H1 (cell line): Measurements from ENCODE around the gene MBNL1.

Source experiments
- BRCA1 ChIP-seq: IDR thresholded peaks from 2 replicates; pipeline ENCODE4 v1.6.1; 2012; ENCODE audit warnings: low read depth, low read length, improper control_type of control experiment
- CEBPB ChIP-seq: IDR thresholded peaks from 2 replicates; pipeline ENCODE4 v1.6.1; 2012; ENCODE audit warnings: low read depth, low read length
- CREB1 ChIP-seq: IDR thresholded peaks from 2 replicates; pipeline ENCODE4 v1.6.1; 2012; ENCODE audit warnings: inconsistent platforms
- EP300 ChIP-seq, 2 experiments: IDR thresholded peaks; 1 replicate in 1 of 2; 2 replicates in 1 of 2; pipeline ENCODE4 v1.6.1; 2011 to 2012; ENCODE audit warnings: low read depth in 2 of 2, low read length in 2 of 2, mild to moderate bottlenecking in 2 of 2, borderline replicate concordance in 1 of 2, inconsistent platforms in 1 of 2, moderate library complexity in 1 of 2
- EZH2 ChIP-seq: fragments of 200-600 bp; sonication (generic); IDR thresholded peaks from 2 replicates; pipeline ENCODE4 v1.7.1; 2012; ENCODE audit warnings: low read depth, mild to moderate bottlenecking, moderate library complexity, low read length, inconsistent platforms; ENCODE audit not compliant: severe bottlenecking
- POLR2A ChIP-seq, 2 experiments: IDR thresholded peaks; 1 replicate in 1 of 2; 2 replicates in 1 of 2; pipeline ENCODE4 v1.6.1; 2011; ENCODE audit warnings: low read depth in 2 of 2, low read length in 2 of 2, mild to moderate bottlenecking in 2 of 2; ENCODE audit errors: control extremely low read depth in 1 of 2
- POLR2AphosphoS5 ChIP-seq: IDR thresholded peaks from 2 replicates; pipeline ENCODE4 v1.6.1; 2011; ENCODE audit warnings: low read depth, low read length
- SIN3A ChIP-seq, 2 experiments: IDR thresholded peaks in 1 of 2; conservative IDR thresholded peaks in 1 of 2; 2 replicates each; pipeline ENCODE4 v1.6.1; 2011 to 2012; ENCODE audit warnings: low read length in 2 of 2, improper control_type of control experiment in 1 of 2, low read depth in 1 of 2, mild to moderate bottlenecking in 1 of 2
- SP1 ChIP-seq: IDR thresholded peaks from 2 replicates; pipeline ENCODE4 v1.6.1; 2011; ENCODE audit warnings: low read depth, low read length
- SRF ChIP-seq: IDR thresholded peaks from 2 replicates; pipeline ENCODE4 v1.6.1; 2011; ENCODE audit warnings: mild to moderate bottlenecking, low read depth, low read length, moderate library complexity
- TBP ChIP-seq: IDR thresholded peaks from 2 replicates; pipeline ENCODE4 v1.6.1; 2011; ENCODE audit warnings: low read depth, low read length, improper control_type of control experiment
- ZNF274 ChIP-seq: IDR thresholded peaks from 2 replicates; pipeline ENCODE4 v1.7.0; 2012; ENCODE audit warnings: low read length, borderline replicate concordance; ENCODE audit errors: extremely low read depth
- TF ChIP-seq, protein P1 (sequence below), 3 experiments: IDR thresholded peaks; 1 replicate in 2 of 3; 2 replicates in 1 of 3; pipeline versions ENCODE4 v1.5.1 to v1.6.1; 2011; ENCODE audit warnings: low read length in 3 of 3, mild to moderate bottlenecking in 3 of 3, inconsistent platforms in 2 of 3, low read depth in 1 of 3, moderate library complexity in 1 of 3; ENCODE audit not compliant: insufficient read depth in 1 of 3; ENCODE audit errors: control extremely low read depth in 1 of 3

DNA sequence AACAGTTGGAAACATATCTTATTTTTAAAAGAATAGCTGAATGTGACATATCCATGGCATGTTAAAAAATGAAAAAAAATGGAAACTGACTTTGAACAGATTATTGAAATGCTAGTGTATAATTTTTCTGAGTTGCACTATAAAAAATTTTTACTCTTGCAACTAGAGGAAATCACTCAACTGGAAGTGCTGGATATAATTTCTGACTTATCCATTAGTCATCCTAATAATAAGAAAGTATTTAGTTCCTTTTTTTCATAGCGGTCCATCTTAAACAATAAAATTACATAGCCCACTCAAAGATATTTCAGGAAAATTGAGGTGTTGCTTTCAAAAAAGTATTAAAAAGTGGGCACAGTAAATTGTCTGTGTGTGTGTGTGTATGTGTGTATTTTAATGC is 80.7 kb downstream of the MBNL1 start:
- no peak for TF ChIP-seq SP1
- no peak for TF ChIP-seq BRCA1
- no peak for TF ChIP-seq POLR2A (IDR thresholded peaks at IDR 0.05; ENCODE audit: control extremely low read depth in 1 of 2, low read depth in 2 of 2, low read length in 2 of 2)
- no peak for TF ChIP-seq POLR2AphosphoS5
- TF ChIP-seq, protein P1, sequence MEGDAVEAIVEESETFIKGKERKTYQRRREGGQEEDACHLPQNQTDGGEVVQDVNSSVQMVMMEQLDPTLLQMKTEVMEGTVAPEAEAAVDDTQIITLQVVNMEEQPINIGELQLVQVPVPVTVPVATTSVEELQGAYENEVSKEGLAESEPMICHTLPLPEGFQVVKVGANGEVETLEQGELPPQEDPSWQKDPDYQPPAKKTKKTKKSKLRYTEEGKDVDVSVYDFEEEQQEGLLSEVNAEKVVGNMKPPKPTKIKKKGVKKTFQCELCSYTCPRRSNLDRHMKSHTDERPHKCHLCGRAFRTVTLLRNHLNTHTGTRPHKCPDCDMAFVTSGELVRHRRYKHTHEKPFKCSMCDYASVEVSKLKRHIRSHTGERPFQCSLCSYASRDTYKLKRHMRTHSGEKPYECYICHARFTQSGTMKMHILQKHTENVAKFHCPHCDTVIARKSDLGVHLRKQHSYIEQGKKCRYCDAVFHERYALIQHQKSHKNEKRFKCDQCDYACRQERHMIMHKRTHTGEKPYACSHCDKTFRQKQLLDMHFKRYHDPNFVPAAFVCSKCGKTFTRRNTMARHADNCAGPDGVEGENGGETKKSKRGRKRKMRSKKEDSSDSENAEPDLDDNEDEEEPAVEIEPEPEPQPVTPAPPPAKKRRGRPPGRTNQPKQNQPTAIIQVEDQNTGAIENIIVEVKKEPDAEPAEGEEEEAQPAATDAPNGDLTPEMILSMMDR (IDR thresholded peaks at IDR 0.05; ENCODE audit: control extremely low read depth in 1 of 3, insufficient read depth in 1 of 3, low read depth in 1 of 3, low read length in 3 of 3), result no peak
- no peak for TF ChIP-seq CEBPB
- TF ChIP-seq SIN3A (conservative IDR thresholded peaks at IDR 0.05 in 1 of 2, IDR thresholded peaks at IDR 0.05 in 1 of 2; ENCODE audit: low read depth in 1 of 2, low read length in 2 of 2), result no peak
- TF ChIP-seq SRF, result no peak
- TF ChIP-seq ZNF274, result no peak
- no peak for TF ChIP-seq CREB1
- TF ChIP-seq EZH2, result no peak
- TF ChIP-seq EP300 (IDR thresholded peaks at IDR 0.05; ENCODE audit: borderline replicate concordance in 1 of 2, low read depth in 2 of 2, low read length in 2 of 2), result no peak
- no peak for TF ChIP-seq TBP
